HCT116 (cell line): Measurements from ENCODE around the gene RBM15B. TPM values are rescaled to one million over a fixed set of nuclear protein-coding genes. Genes with fewer than 3 reads are reported as not detected.

Experiments used
- ATAC-seq: fragments of 200-7000 bp; cut with Tn5 transposase; 2 replicates; pipeline ENCODE4 v1.9.1; 2020; ENCODE audit warnings: mild to moderate bottlenecking, moderate library complexity
- BruUV-seq: library from RNA; stranded (reverse); fragments of 400-500 nt; replicated peaks from 2 replicates; lab custom pipeline; 2021; lab: Mats Ljungman, UMichigan
- CTCF ChIA-PET: fragments of 300-600 bp; sonication (Branson Sonifier 250); formaldehyde crosslinking; loops from one replicate; lab custom pipeline; 2021; ENCODE audit warnings: antibody characterized with exemption; lab: Charles Lee
- POLR2A ChIA-PET: fragments of 300-600, 350-600 bp; sonication (Branson Sonifier 250); formaldehyde crosslinking; loops from one replicate; lab custom pipeline; 2021; ENCODE audit warnings: antibody characterized with exemption; lab: Charles Lee
- RAD21 ChIA-PET, 2 experiments: fragments of 300-600 bp; sonication (Branson Sonifier 250); formaldehyde crosslinking; loops; one replicate each; lab custom pipeline; 2023; ENCODE audit warnings: low total read pairs in 2 of 2; ENCODE audit not compliant: uncharacterized antibody in 2 of 2, unreplicated experiment in 2 of 2, low non-redundant PET in 1 of 2; lab: Charles Lee
- DNase-seq: peaks from one replicate; pipeline ENCODE4 v3.0.0-alpha.2; 2010; ENCODE audit warnings: low read depth, low spot score
- H2AFZ ChIP-seq: fragments of 200-600 bp; shearing (Covaris generic), sonication (generic); 2 replicates; pipeline ENCODE4 v1.6.1; 2017; ENCODE audit warnings: low read depth, mixed run types, mixed read lengths, antibody characterized with exemption, low read length; ENCODE audit not compliant: poor library complexity, severe bottlenecking
- H3K27ac ChIP-seq: 2 replicates; pipeline ENCODE4 v1.5.1; 2012; ENCODE audit warnings: low read depth, low read length
- H3K27me3 ChIP-seq: fragments of 200-600 bp; sonication (generic); 2 replicates; pipeline ENCODE4 v1.6.1; 2016; ENCODE audit warnings: mixed run types, low read length, mixed read lengths; ENCODE audit not compliant: insufficient read depth
- H3K36me3 ChIP-seq, 2 experiments: fragments of 200-500 bp in 1 of 2; fragments of 200-600 bp in 1 of 2; sonication (Bioruptor generic) in 1 of 2; sonication (generic) in 1 of 2; 2 replicates each; pipeline versions ENCODE4 v1.5.1 to v1.6.1; 2014 to 2016; ENCODE audit warnings: low read length in 2 of 2, inconsistent platforms in 1 of 2, mixed read lengths in 1 of 2, mixed run types in 1 of 2; ENCODE audit not compliant: insufficient read depth in 2 of 2, control insufficient read depth in 1 of 2
- H3K4me1 ChIP-seq, 2 experiments: fragments of 200-600 bp in 1 of 2; sonication (generic) in 1 of 2; 2 replicates each; pipeline versions ENCODE4 v1.5.1 to v1.6.1; 2012 to 2017; ENCODE audit warnings: low read length in 2 of 2, inconsistent platforms in 1 of 2, mild to moderate bottlenecking in 1 of 2, mixed read lengths in 1 of 2, mixed run types in 1 of 2, moderate library complexity in 1 of 2; ENCODE audit not compliant: insufficient read depth in 2 of 2, control insufficient read depth in 1 of 2
- H3K4me2 ChIP-seq: fragments of 200-600 bp; sonication (generic); 2 replicates; pipeline ENCODE4 v1.6.1; 2017; ENCODE audit warnings: mixed run types, low read length, mixed read lengths
- H3K4me3 ChIP-seq, 2 experiments: fragments of 200-600 bp in 1 of 2; sonication (generic) in 1 of 2; replicated peaks in 1 of 2; 2 replicates each; pipeline ENCODE4 v1.5.1; 2011 to 2016; ENCODE audit warnings: low read length in 2 of 2, control low read depth in 1 of 2, low read depth in 1 of 2, mild to moderate bottlenecking in 1 of 2, mixed read lengths in 1 of 2, mixed run types in 1 of 2
- H3K79me2 ChIP-seq: fragments of 200-600 bp; sonication (generic); 2 replicates; pipeline ENCODE4 v1.6.1; 2017; ENCODE audit warnings: mild to moderate bottlenecking, mixed run types, low read length, moderate library complexity, mixed read lengths; ENCODE audit not compliant: insufficient read depth
- H3K9ac ChIP-seq: fragments of 200-600 bp; sonication (generic); 2 replicates; pipeline ENCODE4 v1.6.1; 2016; ENCODE audit warnings: low read length, mixed read lengths
- H3K9me2 ChIP-seq: fragments of 200-600 bp; sonication (generic), shearing (Covaris generic); 2 replicates; pipeline ENCODE4 v1.6.1; 2017; ENCODE audit warnings: mixed run types, mild to moderate bottlenecking, moderate library complexity; ENCODE audit not compliant: insufficient read depth
- H3K9me3 ChIP-seq, 2 experiments: fragments of 200-500 bp in 1 of 2; fragments of 200-600 bp in 1 of 2; sonication (Bioruptor generic) in 1 of 2; sonication (generic) in 1 of 2; 2 replicates each; pipeline ENCODE4 v1.6.1; 2014 to 2017; ENCODE audit warnings: low read length in 2 of 2, mixed read lengths in 2 of 2, inconsistent platforms in 1 of 2, low read depth in 1 of 2, mild to moderate bottlenecking in 1 of 2, mixed run types in 1 of 2, moderate library complexity in 1 of 2; ENCODE audit not compliant: control insufficient read depth in 1 of 2, insufficient read depth in 1 of 2
- H4K20me1 ChIP-seq: fragments of 200-600 bp; sonication (generic), shearing (Covaris generic); 2 replicates; pipeline ENCODE4 v1.6.1; 2017; ENCODE audit warnings: mixed run types, mild to moderate bottlenecking, moderate library complexity; ENCODE audit not compliant: insufficient read depth
- CBX3 ChIP-seq: IDR thresholded peaks from 2 replicates; pipeline ENCODE4 v1.6.1; 2012; ENCODE audit warnings: low read depth
- ELF1 ChIP-seq: IDR thresholded peaks from 2 replicates; pipeline ENCODE4 v1.6.1; 2012; ENCODE audit warnings: low read depth, borderline replicate concordance
- EZH2 ChIP-seq: fragments of 200-600 bp; sonication (generic); IDR thresholded peaks from 2 replicates; pipeline ENCODE4 v1.6.1; 2017; ENCODE audit warnings: antibody characterized with exemption, mixed run types
- FOSL1 ChIP-seq: IDR thresholded peaks from 2 replicates; pipeline ENCODE4 v1.6.1; 2012; ENCODE audit warnings: low read depth
- SIN3A ChIP-seq: IDR thresholded peaks from 2 replicates; pipeline ENCODE4 v1.6.1; 2012; ENCODE audit warnings: low read depth
- YY1 ChIP-seq: IDR thresholded peaks from 2 replicates; pipeline ENCODE4 v1.6.1; 2011; ENCODE audit warnings: low read length, low read depth, moderate library complexity, mild to moderate bottlenecking; ENCODE audit not compliant: insufficient replicate concordance; ENCODE audit errors: extremely low read depth
- ZNF274 ChIP-seq: fragments of 200-500 bp; sonication (Bioruptor generic); IDR thresholded peaks from 2 replicates; pipeline ENCODE4 v1.6.1; 2014; ENCODE audit warnings: mild to moderate bottlenecking, low read depth, low read length, inconsistent platforms
- intact Hi-C: fragments of 100-400 bp; cut with micrococcal nuclease; formaldehyde crosslinking; loops from 2 replicates; pipeline ENCODE4 v1.10.0; 2022
- total RNA-seq: library from RNA; stranded (reverse); gene quantifications from one replicate; pipeline ENCODE4 v1.2.1, GENCODE V29; 2021; ENCODE audit not compliant: unreplicated experiment
- TF ChIP-seq, protein P1 (sequence below): IDR thresholded peaks from 2 replicates; pipeline ENCODE4 v1.6.1; 2012
- TF ChIP-seq, protein P2 (sequence below): IDR thresholded peaks from 2 replicates; pipeline ENCODE4 v1.6.1; 2011; ENCODE audit warnings: mild to moderate bottlenecking, low read length, moderate library complexity; ENCODE audit not compliant: insufficient replicate concordance; ENCODE audit errors: extremely low read depth
- TF ChIP-seq, protein P3 (sequence below): IDR thresholded peaks from 2 replicates; pipeline ENCODE4 v1.6.1; 2012; ENCODE audit warnings: low read depth

The RBM15B gene
- total RNA-seq, 1 experiment from 2014 or later: 24.1 TPM

DNA sequence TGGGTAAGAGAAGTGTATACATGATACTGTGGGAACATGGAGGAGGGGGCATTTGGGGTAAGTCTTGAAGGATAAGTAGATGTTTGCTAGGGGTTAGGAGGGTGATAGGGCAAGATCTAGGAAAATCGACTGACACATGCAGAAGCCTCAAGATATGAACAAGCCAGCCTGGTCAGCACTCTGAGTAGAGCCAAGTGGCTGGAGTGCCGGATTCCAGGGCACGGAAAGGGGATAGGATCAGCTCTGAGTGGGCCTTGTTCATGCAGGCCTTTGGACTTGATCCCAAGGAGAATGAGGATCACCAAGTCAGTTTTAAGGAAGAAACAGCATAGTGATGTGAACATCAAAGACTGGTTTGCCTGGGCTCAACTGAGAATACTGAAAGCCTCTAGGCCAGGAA is 30.3 kb upstream of the RBM15B start:
- no peak overlapping the region for H3K27ac ChIP-seq
- ChIA-PET CTCF (no interaction called here), POLR2A (no interaction called here), RAD21 (no interaction called here)
- BruUV-seq: no TSS peak
- H2AFZ ChIP-seq: no peak overlapping the region
- DNase-seq (no peak), ATAC-seq (no peak)
- TF ChIP-seq FOSL1: no peak
- no peaks in the 10 kb centered on the region for H3K27me3 ChIP-seq
- H3K9me3 ChIP-seq: no peaks in the 10 kb centered on the region
- intact Hi-C loops: no loop called here
- no peaks in the 10 kb centered on the region for H3K9me2 ChIP-seq
- no peaks in the 10 kb centered on the region for H3K4me1 ChIP-seq
- no peaks in the 10 kb centered on the region for H4K20me1 ChIP-seq
- H3K79me2 ChIP-seq: no peaks in the 10 kb centered on the region
- H3K4me2 ChIP-seq: no peak overlapping the region
- no peak overlapping the region for H3K4me3 ChIP-seq
- no peak overlapping the region for H3K9ac ChIP-seq
- H3K36me3 ChIP-seq: no peaks in the 10 kb centered on the region

DNA sequence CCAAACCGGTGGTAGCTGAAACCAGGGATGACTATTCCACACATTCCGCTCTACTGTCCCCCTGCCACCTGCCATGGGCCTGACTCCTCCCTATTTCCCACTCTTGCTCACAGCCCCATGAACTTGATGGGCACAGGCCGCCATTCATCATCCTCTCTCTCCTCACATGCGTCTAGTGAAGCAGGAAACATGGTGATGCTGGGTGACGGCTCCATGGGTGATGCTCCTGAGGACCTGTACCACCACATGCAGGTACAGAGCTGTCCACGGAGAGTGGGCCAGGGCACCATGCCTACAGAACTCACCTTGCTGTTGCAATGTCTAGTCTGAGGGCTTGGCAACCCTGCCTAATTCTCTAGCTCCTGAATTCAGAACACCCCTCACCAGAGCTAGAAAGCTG is 29.3 kb upstream of the RBM15B start:
- no peak overlapping the region for H3K9ac ChIP-seq
- no peak overlapping the region for H3K4me3 ChIP-seq
- BruUV-seq: no TSS peak
- ChIA-PET RAD21 (no interaction called here), POLR2A (no interaction called here)
- ATAC-seq (no peak), DNase-seq (no peak)
- no peaks in the 10 kb centered on the region for H3K79me2 ChIP-seq
- no peaks in the 10 kb centered on the region for H3K9me3 ChIP-seq
- H4K20me1 ChIP-seq: no peaks in the 10 kb centered on the region
- no peaks in the 10 kb centered on the region for H3K36me3 ChIP-seq
- H3K4me1 ChIP-seq: no peaks in the 10 kb centered on the region
- H3K27ac ChIP-seq: no peak overlapping the region
- intact Hi-C loops: no loop called here
- no peak overlapping the region for H3K4me2 ChIP-seq
- H3K27me3 ChIP-seq: no peaks in the 10 kb centered on the region
- H3K9me2 ChIP-seq: no peaks in the 10 kb centered on the region
- no peak overlapping the region for H2AFZ ChIP-seq
- TF ChIP-seq YY1 (no peak), ZNF274 (no peak), SIN3A (no peak), ELF1 (no peak), EZH2 (no peak), CBX3 (no peak)
- TF ChIP-seq, protein P1, sequence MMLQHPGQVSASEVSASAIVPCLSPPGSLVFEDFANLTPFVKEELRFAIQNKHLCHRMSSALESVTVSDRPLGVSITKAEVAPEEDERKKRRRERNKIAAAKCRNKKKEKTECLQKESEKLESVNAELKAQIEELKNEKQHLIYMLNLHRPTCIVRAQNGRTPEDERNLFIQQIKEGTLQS: no peak
- TF ChIP-seq, protein P2, sequence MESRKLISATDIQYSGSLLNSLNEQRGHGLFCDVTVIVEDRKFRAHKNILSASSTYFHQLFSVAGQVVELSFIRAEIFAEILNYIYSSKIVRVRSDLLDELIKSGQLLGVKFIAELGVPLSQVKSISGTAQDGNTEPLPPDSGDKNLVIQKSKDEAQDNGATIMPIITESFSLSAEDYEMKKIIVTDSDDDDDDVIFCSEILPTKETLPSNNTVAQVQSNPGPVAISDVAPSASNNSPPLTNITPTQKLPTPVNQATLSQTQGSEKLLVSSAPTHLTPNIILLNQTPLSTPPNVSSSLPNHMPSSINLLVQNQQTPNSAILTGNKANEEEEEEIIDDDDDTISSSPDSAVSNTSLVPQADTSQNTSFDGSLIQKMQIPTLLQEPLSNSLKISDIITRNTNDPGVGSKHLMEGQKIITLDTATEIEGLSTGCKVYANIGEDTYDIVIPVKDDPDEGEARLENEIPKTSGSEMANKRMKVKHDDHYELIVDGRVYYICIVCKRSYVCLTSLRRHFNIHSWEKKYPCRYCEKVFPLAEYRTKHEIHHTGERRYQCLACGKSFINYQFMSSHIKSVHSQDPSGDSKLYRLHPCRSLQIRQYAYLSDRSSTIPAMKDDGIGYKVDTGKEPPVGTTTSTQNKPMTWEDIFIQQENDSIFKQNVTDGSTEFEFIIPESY: no peak
- TF ChIP-seq, protein P3, sequence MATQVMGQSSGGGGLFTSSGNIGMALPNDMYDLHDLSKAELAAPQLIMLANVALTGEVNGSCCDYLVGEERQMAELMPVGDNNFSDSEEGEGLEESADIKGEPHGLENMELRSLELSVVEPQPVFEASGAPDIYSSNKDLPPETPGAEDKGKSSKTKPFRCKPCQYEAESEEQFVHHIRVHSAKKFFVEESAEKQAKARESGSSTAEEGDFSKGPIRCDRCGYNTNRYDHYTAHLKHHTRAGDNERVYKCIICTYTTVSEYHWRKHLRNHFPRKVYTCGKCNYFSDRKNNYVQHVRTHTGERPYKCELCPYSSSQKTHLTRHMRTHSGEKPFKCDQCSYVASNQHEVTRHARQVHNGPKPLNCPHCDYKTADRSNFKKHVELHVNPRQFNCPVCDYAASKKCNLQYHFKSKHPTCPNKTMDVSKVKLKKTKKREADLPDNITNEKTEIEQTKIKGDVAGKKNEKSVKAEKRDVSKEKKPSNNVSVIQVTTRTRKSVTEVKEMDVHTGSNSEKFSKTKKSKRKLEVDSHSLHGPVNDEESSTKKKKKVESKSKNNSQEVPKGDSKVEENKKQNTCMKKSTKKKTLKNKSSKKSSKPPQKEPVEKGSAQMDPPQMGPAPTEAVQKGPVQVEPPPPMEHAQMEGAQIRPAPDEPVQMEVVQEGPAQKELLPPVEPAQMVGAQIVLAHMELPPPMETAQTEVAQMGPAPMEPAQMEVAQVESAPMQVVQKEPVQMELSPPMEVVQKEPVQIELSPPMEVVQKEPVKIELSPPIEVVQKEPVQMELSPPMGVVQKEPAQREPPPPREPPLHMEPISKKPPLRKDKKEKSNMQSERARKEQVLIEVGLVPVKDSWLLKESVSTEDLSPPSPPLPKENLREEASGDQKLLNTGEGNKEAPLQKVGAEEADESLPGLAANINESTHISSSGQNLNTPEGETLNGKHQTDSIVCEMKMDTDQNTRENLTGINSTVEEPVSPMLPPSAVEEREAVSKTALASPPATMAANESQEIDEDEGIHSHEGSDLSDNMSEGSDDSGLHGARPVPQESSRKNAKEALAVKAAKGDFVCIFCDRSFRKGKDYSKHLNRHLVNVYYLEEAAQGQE: no peak
- TF ChIP-seq, all 23 proteins: peak for 0
- CTCF ChIA-PET: no interaction called here
